GM04503 (cell line): ENCODE measurements around the gene ABT1.

Source experiments
- DNase-seq: peaks from one replicate; pipeline ENCODE4 v3.0.0-alpha.2; 2012; ENCODE audit warnings: low read depth

ABT1 gene

DNA sequence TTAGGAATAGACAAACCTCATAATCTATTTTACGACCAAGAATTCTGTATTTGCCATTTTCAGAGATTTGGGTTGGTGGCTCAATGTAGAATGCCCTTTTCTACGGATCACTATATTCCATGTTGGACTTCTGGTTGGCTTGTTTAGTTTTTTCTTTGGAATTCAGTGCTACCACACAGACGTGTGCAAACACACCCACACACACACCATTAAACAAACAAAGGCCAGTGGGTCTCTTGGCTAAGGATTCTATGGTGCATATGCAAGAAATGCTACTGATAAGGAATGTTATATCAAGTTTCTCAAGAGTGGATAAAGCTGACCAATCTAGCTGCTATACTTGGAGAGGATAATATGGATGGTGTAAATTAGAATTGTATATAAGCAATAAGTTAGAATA is 8.0 kb downstream of the ABT1 start:
- no peak for DNase-seq

DNA sequence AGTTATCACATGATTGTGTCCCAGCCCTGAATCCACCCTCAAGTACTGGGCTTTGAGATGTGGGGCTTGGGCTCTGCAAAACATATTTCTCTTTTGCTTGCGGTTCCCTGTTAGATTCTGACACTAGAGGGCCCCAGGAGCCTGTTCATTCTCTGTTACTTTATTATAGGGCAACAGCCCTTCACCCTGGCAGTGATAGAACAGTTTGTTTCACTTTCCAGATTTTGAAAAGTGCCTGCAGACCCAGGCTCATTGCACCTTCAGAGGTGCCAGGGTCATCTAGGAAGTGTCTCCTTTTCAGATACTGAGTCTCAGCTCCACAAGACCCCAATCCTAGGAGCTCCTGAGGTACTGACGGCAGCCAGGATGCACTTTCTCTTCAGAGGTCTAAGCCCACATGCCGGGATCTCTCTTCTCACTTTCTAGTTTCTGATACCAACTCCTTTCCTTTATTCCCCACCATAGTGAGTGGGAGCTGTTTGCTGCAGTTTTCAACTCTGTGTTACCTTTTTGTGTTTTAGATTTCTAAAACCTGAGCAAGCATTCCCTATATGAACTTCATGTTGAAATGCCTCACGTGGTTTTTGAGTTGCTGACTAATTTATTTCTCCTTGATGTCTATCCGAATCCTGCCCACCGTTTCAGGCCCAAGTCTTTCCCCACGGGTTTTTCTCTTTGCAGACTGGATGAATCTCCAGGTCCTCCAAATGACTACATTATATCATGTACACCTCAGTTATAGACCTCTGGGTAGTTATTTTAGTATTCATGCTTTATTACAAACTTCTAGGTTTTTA is 10.9 kb downstream of the ABT1 start:
- no peak for DNase-seq

DNA sequence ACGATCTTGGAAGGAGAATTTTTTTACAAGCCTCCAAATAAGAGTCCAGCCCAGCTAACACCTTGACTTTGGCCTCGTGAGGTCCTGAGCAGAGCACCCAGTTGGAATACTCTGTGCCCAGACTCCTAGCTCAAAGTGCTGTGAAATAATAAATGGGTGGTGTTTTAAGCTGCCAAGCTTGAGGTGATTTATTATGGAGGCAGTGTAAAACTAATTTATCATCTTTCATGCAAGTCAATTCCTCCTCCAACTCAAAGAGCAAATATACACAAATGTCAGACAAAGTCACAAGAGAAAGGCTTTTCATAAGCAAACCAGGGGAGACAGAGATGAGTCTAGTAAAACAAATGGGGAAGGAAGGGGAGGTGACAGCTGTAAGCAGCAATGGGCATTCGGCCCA is 12.7 kb downstream of the ABT1 start:
- no peak for DNase-seq

DNA sequence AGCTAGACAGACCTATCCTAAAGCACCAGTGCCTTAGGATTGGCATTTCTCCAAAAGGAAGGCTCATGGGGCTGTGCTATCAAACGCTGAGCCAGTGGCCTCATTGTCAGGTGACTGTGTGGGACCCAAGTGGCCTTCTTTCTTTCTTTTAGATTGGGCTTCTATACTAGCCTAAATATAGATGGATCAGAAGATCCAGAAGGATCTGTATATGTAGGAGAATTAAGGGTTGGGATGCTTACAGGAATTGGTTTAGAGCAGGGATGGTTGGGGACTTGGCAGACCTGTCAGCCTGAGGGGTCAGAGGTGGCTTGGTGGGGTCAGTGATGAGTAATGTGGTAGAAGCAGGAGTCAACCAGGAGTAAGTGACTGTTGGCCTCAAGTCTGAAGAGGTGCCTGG is 14.8 kb downstream of the ABT1 start:
- DNase-seq, result no peak

DNA sequence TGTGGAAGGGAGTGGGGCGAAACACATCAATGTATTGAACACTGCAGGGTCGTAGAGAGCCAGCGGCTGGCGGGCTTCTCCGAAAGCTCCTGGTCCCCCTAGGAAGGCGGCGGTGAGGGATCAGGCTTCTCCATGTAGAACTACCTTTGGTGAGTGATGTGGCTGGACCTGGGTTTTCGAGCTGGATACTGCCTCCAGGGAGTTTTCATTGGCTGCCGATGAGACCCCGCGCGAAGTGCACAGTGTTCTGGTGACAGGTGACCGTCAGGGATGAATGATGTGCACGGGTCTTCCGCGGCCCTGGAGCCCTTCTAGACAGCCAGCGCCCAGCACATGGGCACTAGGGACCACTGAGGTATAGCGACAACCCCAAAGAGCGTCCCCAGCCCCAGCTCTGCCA is 16.4 kb downstream of the ABT1 start:
- no peak for DNase-seq

DNA sequence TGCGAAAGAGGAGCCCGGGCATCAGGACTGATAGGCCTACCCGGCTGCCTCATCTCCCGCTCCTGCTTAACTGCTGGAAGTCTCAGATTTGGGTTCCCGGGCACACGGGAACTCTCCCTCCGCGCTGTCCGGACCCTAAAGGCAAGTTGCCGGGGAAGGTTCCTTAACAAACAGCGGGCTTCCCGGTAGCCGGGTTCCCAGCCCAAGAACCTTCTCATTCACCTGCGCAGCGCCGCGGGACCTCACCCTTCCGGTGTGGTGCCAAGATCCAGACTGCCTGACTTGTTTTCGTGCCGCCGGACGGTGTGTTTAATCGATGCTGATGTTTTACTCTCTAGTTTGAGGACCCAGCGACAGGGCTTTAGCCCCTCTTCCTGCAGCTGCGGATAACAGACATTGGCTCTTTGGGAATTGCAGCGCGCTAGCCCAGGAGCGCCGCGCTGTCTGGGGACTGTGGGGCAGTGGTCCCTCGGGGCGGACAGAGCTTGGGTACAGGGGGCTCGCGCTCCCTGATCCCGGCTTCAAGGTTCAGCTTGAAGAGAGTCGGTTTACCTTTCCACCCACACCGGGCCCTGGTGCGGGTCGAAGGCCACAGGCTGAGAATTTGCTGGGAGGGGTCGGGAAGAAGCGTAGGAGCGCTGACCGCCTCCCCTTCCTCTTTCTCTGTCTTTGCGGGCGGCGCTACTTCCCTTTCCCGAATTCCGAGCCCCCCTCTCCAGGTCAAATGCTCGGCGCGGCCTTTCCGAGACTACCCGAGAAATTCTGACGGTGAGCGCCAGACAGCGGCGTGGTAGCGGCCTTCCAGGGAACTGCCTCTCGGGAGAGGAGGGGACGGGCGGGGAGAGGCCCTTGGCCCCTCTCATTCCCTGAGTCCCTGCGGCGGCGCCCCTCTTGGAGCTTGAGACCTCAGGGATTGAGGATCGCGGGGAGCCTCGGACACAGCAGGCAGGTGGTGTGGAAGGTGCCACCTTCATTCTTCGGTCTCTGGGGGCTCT is 17.2 kb downstream of the ABT1 start:
- no peak for DNase-seq

DNA sequence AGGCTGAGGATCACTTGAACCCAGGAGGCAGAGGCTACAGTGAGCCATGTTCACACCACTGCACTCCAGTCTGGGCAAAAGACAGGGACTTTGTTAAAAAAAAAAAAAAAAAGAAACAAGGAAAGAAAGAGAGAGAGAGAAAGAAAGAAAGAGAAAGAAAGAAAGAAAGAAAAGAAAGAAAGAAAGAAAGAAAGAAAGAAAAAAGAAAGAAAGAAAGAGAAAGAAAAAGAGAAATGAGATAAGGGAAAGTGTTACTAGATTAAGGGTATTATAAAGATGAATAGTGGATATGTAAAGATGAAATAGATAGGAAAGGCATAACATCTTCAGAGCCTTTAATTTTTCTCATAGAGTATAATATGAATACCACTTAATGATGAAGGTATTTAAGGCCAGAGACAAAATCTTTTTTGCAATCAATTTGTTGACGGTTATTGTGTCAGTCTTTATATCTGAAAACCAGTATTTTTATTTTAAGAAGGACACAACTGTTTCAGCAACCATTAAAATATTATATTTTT is 26.6 kb downstream of the ABT1 start:
- DNase-seq, result no peak

DNA sequence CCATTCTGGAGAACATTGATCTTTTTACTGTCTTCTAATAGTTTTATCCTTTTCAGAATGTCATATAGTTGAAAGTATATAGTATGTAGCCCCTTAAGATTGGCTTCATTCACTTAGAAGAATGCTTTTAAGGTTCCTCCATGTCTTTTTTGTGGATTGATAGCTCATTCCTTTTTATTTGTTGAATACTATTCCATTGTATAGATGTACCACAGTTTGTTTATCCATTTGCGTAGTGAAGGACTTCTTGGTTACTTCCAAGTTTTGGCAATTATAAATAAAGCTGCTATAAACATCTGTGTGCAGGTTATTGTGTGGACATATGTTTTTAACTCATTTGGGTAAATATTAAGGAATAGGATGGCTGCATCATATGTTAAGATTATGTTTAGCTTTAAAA is 27.8 kb downstream of the ABT1 start:
- DNase-seq, result no peak

DNA sequence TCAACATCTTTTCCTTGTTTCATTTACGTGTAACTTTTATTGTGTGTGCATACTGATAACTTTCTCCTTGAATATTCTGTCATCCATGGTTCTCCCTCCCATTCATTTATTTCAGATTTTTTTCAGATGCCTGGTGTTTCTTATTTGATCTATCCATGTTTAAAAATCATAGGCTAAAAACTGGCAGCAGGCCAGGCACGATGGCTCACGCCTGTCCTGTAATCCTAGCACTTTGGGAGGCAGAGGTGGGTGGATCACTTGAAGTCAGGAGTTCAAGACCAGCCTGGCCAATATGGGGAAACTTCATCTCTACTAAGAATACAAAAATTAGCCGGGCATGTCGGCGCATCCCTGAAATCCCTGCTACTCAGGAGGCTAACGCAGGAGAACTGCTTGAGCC is 31.1 kb downstream of the ABT1 start:
- DNase-seq, result no peak

DNA sequence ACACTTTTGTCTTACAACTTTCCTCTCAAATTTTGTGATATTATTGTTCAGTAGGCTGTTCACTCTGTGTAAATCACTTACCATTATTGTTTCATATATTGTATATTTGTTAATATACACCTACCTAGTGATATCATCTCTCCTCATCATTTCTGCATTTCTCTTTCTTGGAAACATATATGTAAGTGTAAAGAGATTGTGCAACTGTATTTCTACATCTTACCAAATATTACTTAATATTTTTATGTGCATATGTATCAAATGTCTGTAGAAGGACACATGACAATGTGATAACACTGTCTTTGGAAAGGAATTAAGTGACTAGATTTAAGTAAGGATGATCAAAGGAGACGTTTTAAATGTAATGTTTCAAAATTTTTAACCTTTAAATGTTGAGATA is 32.6 kb downstream of the ABT1 start:
- DNase-seq, result no peak

DNA sequence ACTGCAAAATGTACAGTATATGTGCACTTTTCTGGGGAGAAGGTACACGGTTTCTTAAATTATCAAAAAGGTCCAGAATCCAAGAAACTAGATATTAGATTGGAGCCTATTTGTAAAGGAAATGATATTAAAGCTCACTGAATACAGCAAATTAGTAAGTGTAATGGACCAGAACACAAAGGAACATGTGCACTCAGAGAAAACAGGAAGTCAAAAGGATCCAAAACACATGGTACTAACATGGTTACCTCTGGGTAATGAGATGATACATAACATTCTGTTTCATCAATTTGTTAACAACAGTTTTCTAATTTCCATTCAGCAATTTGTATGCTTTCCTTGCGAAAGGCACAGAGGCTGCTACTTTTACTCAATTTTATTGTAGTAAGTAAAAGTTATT is 44.1 kb downstream of the ABT1 start:
- no peak for DNase-seq

DNA sequence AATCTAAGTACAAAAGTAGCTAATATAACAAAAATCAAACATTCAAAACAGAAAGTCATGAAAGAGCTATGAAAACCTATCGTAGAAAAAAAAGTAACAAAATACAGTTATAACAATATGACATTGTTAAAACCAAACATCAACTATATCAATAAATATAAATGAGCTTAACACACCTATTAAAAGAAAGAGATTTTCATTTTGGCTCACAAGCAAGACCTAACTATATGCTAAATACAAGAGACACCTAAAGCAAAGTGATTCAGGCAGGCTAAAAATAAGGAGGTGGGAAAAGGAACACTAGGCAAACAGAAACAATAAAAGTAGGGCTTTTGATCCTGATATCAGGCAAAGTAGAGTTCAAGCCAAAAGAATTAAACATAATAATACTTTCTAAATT is 49.3 kb downstream of the ABT1 start:
- DNase-seq, result no peak
